Brain pericyte (primary cell): ENCODE data around the gene FIS1.
"Not testable (repeated sequence)": the region's sequence is repeated elsewhere in the genome, so short reads cannot be mapped to it uniquely, and the experiment has no call there.

Experiments
- DNase-seq: peaks from one replicate; pipeline ENCODE4 v3.0.0-alpha.2; 2012; ENCODE audit warnings: low read depth, low spot score

FIS1 gene

GRCh38 chr7:101205901-101206664 lies 38.8 kb downstream of the FIS1 start:
- DNase-seq, result no peak

GRCh38 chr7:101203740-101204738 lies 40.8 kb downstream of the FIS1 start:
- not testable (repeated sequence) for DNase-seq

GRCh38 chr7:101202603-101202918 lies 42.3 kb downstream of the FIS1 start:
- no peak for DNase-seq

GRCh38 chr7:101201695-101202602 lies 42.9 kb downstream of the FIS1 start:
- DNase-seq, result no peak

GRCh38 chr7:101200862-101201599 lies 43.9 kb downstream of the FIS1 start, which contains the start of gene MOGAT3:
TSS of gene MOGAT3 (minus strand) at chr7:101201036. CDS start at chr7:101200854, 182 bp downstream.
- no peak for DNase-seq

GRCh38 chr7:101200504-101200861 lies 44.4 kb downstream of the FIS1 start:
- DNase-seq, result no peak

GRCh38 chr7:101199522-101199921 lies 45.4 kb downstream of the FIS1 start:
- not testable (repeated sequence) for DNase-seq

- DNase-seq, result no peak
These were observed 46.4 kb downstream of the FIS1 start for GRCh38 chr7:101198476-101198875.

- no peak for DNase-seq
These were observed 46.9 kb downstream of the FIS1 start for GRCh38 chr7:101197991-101198390.

GRCh38 chr7:101195884-101196283 lies 49.0 kb downstream of the FIS1 start:
- DNase-seq, result no peak
